ENCODE data around the gene PGAM5. TPM values are rescaled to one million over a fixed set of nuclear protein-coding genes. Genes with fewer than 3 reads are reported as not detected.

The PGAM5 gene
- total and polyA plus RNA-seq, 9 of the 15 experiments (the other 6 are each of a cell fraction or from before 2014, with no cell fraction given): 7.4 to 121 (median 69.5) TPM

- intact Hi-C loops (cut with micrococcal nuclease) (no loop called here), in situ Hi-C loops (cut with MboI) (no loop called here)
- POLR2A ChIA-PET: no interaction called here
- DNase-seq (ENCODE audit: extremely low read depth in 1 of 4, low spot score in 3 of 4) (no peak), FAIRE-seq (no peak), ATAC-seq (no peak)
- H3K9me1 ChIP-seq (ENCODE audit: control insufficient read depth, insufficient read depth, low read length): no peaks in the 10 kb centered on the region
- H4K20me1 ChIP-seq (replicated peaks; ENCODE audit: control insufficient read depth, insufficient read depth, low read length): 0 out of 2 replicates have a peak, but pooled peaks cover 3% of the 10 kb centered on the region
- H2AFZ ChIP-seq (ENCODE audit: low read depth, low read length): no peak overlapping the region
- H3K27me3 ChIP-seq (ENCODE audit: control insufficient read depth in 2 of 2, insufficient read depth in 2 of 2, low read length in 2 of 2): no peaks in the 10 kb centered on the region
- no peaks in the 10 kb centered on the region for H3K4me1 ChIP-seq (replicated peaks in 1 of 2; ENCODE audit: control insufficient read depth in 2 of 2, insufficient read depth in 2 of 2, low read length in 2 of 2)
- CTCF ChIA-PET (ENCODE audit: low intra/inter-chr PET ratio): no interaction called here
- H3K4me2 ChIP-seq (ENCODE audit: insufficient read depth, low read length): no peak overlapping the region
- no peak overlapping the region for H3K4me3 ChIP-seq
- peaks cover 91% of the 10 kb centered on the region for H3K36me3 ChIP-seq (ENCODE audit: control insufficient read depth, insufficient read depth, low read length)
- no TSS peak for BruUV-seq (replicated peaks)
- H3K27ac ChIP-seq (ENCODE audit: extremely low read depth, low read depth, low read length): no peak overlapping the region
- no peak for TF ChIP-seq MYNN (IDR thresholded peaks at IDR 0.05)
- no peak for TF ChIP-seq MYNN (CRISPR knock-in tag; IDR thresholded peaks at IDR 0.05)
- no peak for TF ChIP-seq ZNF263 (CRISPR knock-in tag; IDR thresholded peaks at IDR 0.05; ENCODE audit: borderline replicate concordance)
- TF ChIP-seq PRPF4 (IDR thresholded peaks at IDR 0.05; ENCODE audit: insufficient read depth, low read depth, low read length, poor library complexity, severe bottlenecking): no peak
- TF ChIP-seq PML (IDR thresholded peaks at IDR 0.05; ENCODE audit: low read length): no peak
- no peak for TF ChIP-seq PURB (CRISPR knock-in tag; IDR thresholded peaks at IDR 0.05; ENCODE audit: low read depth)
- TF ChIP-seq DDX20 (tag; IDR thresholded peaks at IDR 0.05; ENCODE audit: low read depth): no peak
- no peak for TF ChIP-seq POLR3G (IDR thresholded peaks at IDR 0.05; ENCODE audit: extremely low read depth, insufficient read length, insufficient replicate concordance)
- TF ChIP-seq BCL6 (CRISPR knock-in tag; IDR thresholded peaks at IDR 0.05): no peak
- no peak for TF ChIP-seq THRA (IDR thresholded peaks at IDR 0.05)
- TF ChIP-seq MAFG (tag; conservative IDR thresholded peaks at IDR 0.05): no peak
- no peak for TF ChIP-seq RBM15 (IDR thresholded peaks at IDR 0.05; ENCODE audit: insufficient read depth, low read length)
- no peak for TF ChIP-seq ZNF175 (CRISPR knock-in tag; IDR thresholded peaks at IDR 0.05; ENCODE audit: low read depth)
- TF ChIP-seq NFIC (IDR thresholded peaks at IDR 0.05): no peak
- no peak for TF ChIP-seq TBP (optimal IDR thresholded peaks at IDR 0.05; ENCODE audit: low read depth, low read length)
- no peak for TF ChIP-seq ZBTB26 (CRISPR knock-in tag; IDR thresholded peaks at IDR 0.05)
- no peak for TF ChIP-seq OTX1 (CRISPR knock-in tag; IDR thresholded peaks at IDR 0.05)
- TF ChIP-seq CC2D1A (IDR thresholded peaks at IDR 0.05): no peak
- TF ChIP-seq PHF8 (IDR thresholded peaks at IDR 0.05; ENCODE audit: borderline replicate concordance, low read length): no peak
- TF ChIP-seq, protein P1, sequence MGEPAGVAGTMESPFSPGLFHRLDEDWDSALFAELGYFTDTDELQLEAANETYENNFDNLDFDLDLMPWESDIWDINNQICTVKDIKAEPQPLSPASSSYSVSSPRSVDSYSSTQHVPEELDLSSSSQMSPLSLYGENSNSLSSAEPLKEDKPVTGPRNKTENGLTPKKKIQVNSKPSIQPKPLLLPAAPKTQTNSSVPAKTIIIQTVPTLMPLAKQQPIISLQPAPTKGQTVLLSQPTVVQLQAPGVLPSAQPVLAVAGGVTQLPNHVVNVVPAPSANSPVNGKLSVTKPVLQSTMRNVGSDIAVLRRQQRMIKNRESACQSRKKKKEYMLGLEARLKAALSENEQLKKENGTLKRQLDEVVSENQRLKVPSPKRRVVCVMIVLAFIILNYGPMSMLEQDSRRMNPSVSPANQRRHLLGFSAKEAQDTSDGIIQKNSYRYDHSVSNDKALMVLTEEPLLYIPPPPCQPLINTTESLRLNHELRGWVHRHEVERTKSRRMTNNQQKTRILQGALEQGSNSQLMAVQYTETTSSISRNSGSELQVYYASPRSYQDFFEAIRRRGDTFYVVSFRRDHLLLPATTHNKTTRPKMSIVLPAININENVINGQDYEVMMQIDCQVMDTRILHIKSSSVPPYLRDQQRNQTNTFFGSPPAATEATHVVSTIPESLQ (CRISPR knock-in tag; IDR thresholded peaks at IDR 0.05): no peak
- 96% methylated on average over 17 of the region's 17 CpGs for WGBS (ENCODE audit: insufficient coverage, low coverage, missing lambda C conversion rate)
- no peaks in the 10 kb centered on the region for H3K79me2 ChIP-seq (ENCODE audit: control insufficient read depth, insufficient read depth, low read length)
- no peaks in the 10 kb centered on the region for H3K9me3 ChIP-seq (replicated peaks; ENCODE audit: control insufficient read depth, insufficient read depth, low read depth, low read length)
- H3K9ac ChIP-seq (ENCODE audit: insufficient read depth in 1 of 2, low read depth in 2 of 2, low read length in 2 of 2): no peak overlapping the region
Measured at GRCh38 chr12:132669166-132669879, 41.3 kb upstream of the PGAM5 start.
